ENCODE data around the gene JAKMIP3. TPM values are rescaled to one million over a fixed set of nuclear protein-coding genes. Genes with fewer than 3 reads are reported as not detected.
A peak's percentile ranks its signal among the peaks of the same experiment; 100 is the strongest.

The JAKMIP3 gene
- total RNA-seq, 1 donor from 2014 or later: 0.64 TPM

DNA sequence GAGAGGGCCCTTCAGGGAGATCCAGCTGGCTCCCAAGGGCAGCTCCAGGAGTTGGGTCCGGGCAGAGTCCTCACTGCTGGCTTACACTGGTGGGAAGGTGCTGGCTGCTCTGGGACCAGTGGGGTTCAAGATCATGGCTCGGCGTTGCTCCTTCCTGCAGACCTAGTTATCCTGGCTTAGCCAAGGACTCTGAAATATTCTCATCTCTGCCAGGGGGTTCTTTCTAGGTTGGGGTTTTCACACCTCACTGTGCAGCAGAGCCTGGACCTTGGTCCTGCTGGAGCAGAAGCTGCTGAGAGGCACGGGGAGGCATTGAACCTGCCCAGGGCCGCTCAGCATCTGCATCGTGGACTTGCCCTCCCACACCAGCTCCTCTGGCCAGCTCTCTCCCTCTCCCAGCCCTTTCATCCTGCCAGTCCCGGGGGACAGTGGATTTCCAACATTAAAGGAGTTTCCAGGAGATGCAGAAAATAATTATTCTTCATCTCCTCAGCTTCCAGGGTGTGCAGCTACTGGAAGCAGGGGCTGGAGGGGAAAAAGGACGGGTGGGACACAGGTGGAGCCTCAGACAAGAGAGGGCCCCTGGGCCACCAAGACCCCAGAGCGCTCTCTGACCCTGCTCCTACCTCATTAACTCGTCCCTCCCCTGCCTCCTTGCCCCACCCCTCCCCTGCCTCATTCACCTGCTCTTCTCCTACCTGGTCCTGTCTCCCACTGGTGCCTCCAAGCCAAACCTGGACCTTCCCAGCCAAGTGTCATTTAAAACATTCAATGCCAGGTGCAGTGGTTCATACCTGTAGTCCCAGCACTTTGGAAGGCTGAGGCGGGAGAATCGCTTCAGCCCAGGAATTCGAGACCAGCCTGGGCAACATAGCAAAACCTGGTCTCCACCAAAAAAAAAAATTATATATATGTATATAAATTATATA is 42.5 kb downstream of the JAKMIP3 start:
- H3K36me3 Mint-ChIP-seq (ENCODE audit: unreplicated experiment): no peaks in the 10 kb centered on the region
- no peak overlapping the region for H3K27ac Mint-ChIP-seq (ENCODE audit: unreplicated experiment)
- peaks cover 3% of the 10 kb centered on the region for H3K27me3 Mint-ChIP-seq (ENCODE audit: unreplicated experiment)
- TF ChIP-seq, protein P1, sequence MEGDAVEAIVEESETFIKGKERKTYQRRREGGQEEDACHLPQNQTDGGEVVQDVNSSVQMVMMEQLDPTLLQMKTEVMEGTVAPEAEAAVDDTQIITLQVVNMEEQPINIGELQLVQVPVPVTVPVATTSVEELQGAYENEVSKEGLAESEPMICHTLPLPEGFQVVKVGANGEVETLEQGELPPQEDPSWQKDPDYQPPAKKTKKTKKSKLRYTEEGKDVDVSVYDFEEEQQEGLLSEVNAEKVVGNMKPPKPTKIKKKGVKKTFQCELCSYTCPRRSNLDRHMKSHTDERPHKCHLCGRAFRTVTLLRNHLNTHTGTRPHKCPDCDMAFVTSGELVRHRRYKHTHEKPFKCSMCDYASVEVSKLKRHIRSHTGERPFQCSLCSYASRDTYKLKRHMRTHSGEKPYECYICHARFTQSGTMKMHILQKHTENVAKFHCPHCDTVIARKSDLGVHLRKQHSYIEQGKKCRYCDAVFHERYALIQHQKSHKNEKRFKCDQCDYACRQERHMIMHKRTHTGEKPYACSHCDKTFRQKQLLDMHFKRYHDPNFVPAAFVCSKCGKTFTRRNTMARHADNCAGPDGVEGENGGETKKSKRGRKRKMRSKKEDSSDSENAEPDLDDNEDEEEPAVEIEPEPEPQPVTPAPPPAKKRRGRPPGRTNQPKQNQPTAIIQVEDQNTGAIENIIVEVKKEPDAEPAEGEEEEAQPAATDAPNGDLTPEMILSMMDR (IDR thresholded peaks at IDR 0.05): no peak
- peak; percentile 53 for DNase-seq (ENCODE audit: extremely low spot score, unreplicated experiment)
- no peaks in the 10 kb centered on the region for H3K4me1 Mint-ChIP-seq (ENCODE audit: unreplicated experiment)
- no peaks in the 10 kb centered on the region for H3K9me3 Mint-ChIP-seq (ENCODE audit: unreplicated experiment)
- no peak overlapping the region for H3K4me3 Mint-ChIP-seq (ENCODE audit: unreplicated experiment)

DNA sequence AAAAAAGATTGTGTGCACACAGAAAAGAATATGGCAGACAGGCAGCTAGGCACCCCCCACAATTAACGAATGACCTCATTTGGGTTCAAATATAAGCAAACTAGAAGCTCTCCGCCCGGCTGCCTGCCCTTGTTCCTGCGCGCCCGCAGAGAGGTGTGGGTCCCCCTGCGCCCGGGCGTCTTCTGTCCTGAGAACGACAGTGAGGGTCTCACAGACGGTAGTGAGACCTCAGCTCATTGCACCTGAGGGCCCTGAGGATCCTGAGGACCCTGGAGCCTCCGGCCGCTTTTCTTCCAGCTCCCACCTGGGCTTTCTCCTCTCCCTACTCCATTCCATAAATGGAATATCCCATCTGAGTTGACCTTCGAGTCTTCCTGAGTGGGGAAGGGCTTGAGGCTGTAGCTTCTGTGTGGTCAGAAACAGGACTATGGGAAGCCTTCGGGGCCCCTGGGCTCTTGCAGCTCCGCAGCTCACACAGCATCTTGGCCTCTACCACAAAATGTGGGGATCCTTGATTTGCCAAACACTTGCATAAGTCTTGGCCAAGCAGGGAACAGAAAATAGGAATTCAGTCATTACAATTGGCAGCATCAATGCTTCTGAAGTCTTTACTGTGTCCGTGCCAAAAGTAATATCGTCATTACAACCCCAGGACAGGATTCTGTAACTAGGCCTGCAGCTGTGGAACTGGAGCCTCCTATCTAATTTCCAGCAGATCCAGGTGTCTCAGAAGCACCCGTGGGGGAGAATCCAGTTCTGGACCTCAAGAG is 43.8 kb downstream of the JAKMIP3 start:
- H3K27ac Mint-ChIP-seq (ENCODE audit: unreplicated experiment): no peak overlapping the region
- H3K27me3 Mint-ChIP-seq (ENCODE audit: unreplicated experiment): peaks cover 5% of the 10 kb centered on the region
- no peaks in the 10 kb centered on the region for H3K9me3 Mint-ChIP-seq (ENCODE audit: unreplicated experiment)

DNA sequence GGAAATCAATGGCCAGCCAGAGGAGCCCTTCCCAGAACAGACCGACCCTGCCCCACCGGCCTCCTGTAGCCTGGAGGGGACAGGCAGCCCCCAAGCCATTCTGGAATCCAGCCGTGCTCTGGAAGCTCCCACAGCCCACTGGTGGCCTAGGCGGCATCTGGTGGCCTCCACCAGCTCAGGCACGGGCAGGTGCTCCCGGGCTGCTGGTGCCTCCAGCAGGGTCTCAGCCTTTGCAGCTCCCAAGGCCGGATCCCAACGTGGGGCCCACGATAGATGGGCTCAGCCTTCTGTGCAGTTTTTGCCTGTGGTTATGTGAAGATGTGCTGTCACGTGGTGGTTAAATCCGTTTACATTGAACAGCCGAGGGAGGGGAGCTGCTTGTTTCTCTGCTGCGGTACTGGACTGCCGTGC is 44.4 kb downstream of the JAKMIP3 start:
- Mint-ChIP-seq H3K27me3 (ENCODE audit: unreplicated experiment) (peaks cover 5% of the 10 kb centered on the region), H3K27ac (ENCODE audit: unreplicated experiment) (no peak overlapping the region)
- peak; percentile 72 for DNase-seq (ENCODE audit: extremely low spot score, unreplicated experiment)

More for the DNA sequence above, 43.8 kb downstream of the JAKMIP3 start:
- Mint-ChIP-seq H3K4me1 (ENCODE audit: unreplicated experiment) (no peaks in the 10 kb centered on the region), H3K36me3 (ENCODE audit: unreplicated experiment) (no peaks in the 10 kb centered on the region), H3K4me3 (ENCODE audit: unreplicated experiment) (no peak overlapping the region)
- DNase-seq (ENCODE audit: extremely low spot score, unreplicated experiment): peak; percentile 80
- TF ChIP-seq, protein P1 (IDR thresholded peaks at IDR 0.05): no peak

DNA sequence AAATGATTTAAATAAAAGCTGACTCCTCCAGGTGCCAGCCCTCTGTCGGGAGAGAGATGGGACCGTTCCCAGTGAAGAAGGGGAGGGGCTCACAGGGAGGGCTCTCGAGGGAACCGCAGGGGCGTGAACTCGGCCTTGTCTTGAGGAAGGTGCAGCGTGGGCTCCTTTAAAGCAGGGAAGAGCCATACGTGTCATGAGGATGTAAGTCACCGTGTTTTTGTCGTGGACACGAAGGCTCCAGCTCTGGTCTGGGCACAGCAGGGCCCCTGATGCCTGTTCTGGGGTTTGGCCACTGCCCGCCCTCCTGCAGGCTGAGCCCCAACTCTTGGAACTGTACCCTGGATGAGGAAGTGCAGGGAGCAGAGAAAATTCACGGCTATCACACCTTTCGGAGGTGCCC is 45.0 kb downstream of the JAKMIP3 start:
- no peaks in the 10 kb centered on the region for H3K36me3 Mint-ChIP-seq (ENCODE audit: unreplicated experiment)
- peaks cover 6% of the 10 kb centered on the region for H3K4me1 Mint-ChIP-seq (ENCODE audit: unreplicated experiment)
- peak; percentile 80 for DNase-seq (ENCODE audit: extremely low spot score, unreplicated experiment)
- TF ChIP-seq, protein P1 (IDR thresholded peaks at IDR 0.05): no peak
- peaks cover 5% of the 10 kb centered on the region for H3K27me3 Mint-ChIP-seq (ENCODE audit: unreplicated experiment)
- H3K27ac Mint-ChIP-seq (ENCODE audit: unreplicated experiment): no peak overlapping the region
- no peaks in the 10 kb centered on the region for H3K9me3 Mint-ChIP-seq (ENCODE audit: unreplicated experiment)
- H3K4me3 Mint-ChIP-seq (ENCODE audit: unreplicated experiment): no peak overlapping the region

More for the DNA sequence above, 44.4 kb downstream of the JAKMIP3 start:
- Mint-ChIP-seq H3K4me1 (ENCODE audit: unreplicated experiment) (no peaks in the 10 kb centered on the region), H3K36me3 (ENCODE audit: unreplicated experiment) (no peaks in the 10 kb centered on the region), H3K9me3 (ENCODE audit: unreplicated experiment) (no peaks in the 10 kb centered on the region), H3K4me3 (ENCODE audit: unreplicated experiment) (no peak overlapping the region)
- TF ChIP-seq, protein P1 (IDR thresholded peaks at IDR 0.05): no peak

All from osteocyte (in vitro differentiated cells).